IMR-90 (cell line): ENCODE measurements around the gene NTF3.

Experiments used
- CHD1 ChIP-seq: IDR thresholded peaks from 2 replicates; pipeline ENCODE4 v1.6.1; 2012; ENCODE audit warnings: low read depth, low read length, improper control_type of control experiment
- POLR2A ChIP-seq: IDR thresholded peaks from 2 replicates; pipeline ENCODE4 v1.6.1; 2012; ENCODE audit warnings: mild to moderate bottlenecking, low read depth, low read length
- SMC3 ChIP-seq: fragments of 150-350 bp; IDR thresholded peaks from 2 replicates; pipeline ENCODE4 v1.6.1; 2016; ENCODE audit warnings: low read depth, mild to moderate bottlenecking, antibody characterized with exemption, low read length, moderate library complexity
- TF ChIP-seq, protein P1 (sequence below): conservative IDR thresholded peaks from 2 replicates; pipeline ENCODE4 v1.5.1; 2012; ENCODE audit warnings: mild to moderate bottlenecking, low read depth, low read length, improper control_type of control experiment

GRCh38 chr12:5505116-5505515 is 73.2 kb downstream of the NTF3 start:
- TF ChIP-seq POLR2A (no peak), CHD1 (no peak), SMC3 (no peak)
- TF ChIP-seq, protein P1, sequence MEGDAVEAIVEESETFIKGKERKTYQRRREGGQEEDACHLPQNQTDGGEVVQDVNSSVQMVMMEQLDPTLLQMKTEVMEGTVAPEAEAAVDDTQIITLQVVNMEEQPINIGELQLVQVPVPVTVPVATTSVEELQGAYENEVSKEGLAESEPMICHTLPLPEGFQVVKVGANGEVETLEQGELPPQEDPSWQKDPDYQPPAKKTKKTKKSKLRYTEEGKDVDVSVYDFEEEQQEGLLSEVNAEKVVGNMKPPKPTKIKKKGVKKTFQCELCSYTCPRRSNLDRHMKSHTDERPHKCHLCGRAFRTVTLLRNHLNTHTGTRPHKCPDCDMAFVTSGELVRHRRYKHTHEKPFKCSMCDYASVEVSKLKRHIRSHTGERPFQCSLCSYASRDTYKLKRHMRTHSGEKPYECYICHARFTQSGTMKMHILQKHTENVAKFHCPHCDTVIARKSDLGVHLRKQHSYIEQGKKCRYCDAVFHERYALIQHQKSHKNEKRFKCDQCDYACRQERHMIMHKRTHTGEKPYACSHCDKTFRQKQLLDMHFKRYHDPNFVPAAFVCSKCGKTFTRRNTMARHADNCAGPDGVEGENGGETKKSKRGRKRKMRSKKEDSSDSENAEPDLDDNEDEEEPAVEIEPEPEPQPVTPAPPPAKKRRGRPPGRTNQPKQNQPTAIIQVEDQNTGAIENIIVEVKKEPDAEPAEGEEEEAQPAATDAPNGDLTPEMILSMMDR, result no peak
